Measurements from ENCODE around the gene RANBP3L. TPM values are rescaled to one million over a fixed set of nuclear protein-coding genes. Genes with fewer than 3 reads are reported as not detected.
"Not testable (repeated sequence)": the region's sequence is repeated elsewhere in the genome, so short reads cannot be mapped to it uniquely, and the experiment has no call there.

The RANBP3L gene
- polyA plus RNA-seq, 1 donor: 0.60 TPM

DNA sequence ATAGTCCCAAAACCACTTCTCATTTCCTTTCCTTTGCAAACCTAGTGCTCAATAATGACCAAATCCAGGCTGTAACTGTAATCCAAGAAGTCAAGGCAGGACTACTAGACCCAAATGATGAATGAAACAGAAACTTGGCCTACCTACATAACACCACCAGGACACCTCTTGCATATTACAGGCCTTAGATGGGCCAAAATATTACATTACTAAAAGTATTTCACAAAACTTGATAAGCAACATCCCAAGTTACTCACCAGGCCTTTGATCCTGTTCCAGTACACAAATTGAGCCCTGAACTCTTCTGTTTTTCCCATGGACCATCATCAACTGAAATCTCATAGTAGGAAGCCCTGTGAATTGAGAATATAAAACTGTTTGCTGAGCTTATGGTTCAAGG is 94.8 kb downstream of the RANBP3L start:
- Histone ChIP-seq H3K27ac (ENCODE audit: low read length) (no peak overlapping the region), H3K4me3 (ENCODE audit: low read length) (no peak overlapping the region), H3K4me1 (ENCODE audit: control insufficient read depth, insufficient read depth, low read length) (no peaks in the 10 kb centered on the region), H3K27me3 (ENCODE audit: control insufficient read depth, insufficient read depth, low read length) (no peaks in the 10 kb centered on the region), H3K36me3 (ENCODE audit: control insufficient read depth, insufficient read depth, low read length) (peaks cover 22% of the 10 kb centered on the region), H3K9me3 (ENCODE audit: control insufficient read depth, low read depth, low read length) (no peaks in the 10 kb centered on the region)
- no peak for DNase-seq

DNA sequence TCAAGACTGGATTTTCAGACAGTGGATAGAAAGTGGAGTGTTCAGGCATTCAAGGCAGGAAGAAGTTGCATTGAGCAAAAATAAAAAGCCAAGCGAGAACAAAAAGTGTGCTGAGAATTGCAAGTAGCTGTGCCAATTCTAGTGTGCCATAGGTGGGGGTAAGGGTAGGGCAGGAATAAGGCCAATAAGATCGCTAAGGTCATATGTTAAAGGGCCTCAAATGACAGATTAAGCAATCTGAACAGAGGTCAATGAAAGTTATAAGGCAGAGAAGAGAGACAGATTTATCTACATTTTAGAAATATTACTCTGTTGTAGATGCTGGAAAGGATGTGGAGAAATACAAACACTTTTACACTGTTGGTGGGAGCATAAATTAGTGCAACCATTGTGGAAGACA is 96.4 kb downstream of the RANBP3L start:
- Histone ChIP-seq H3K9me3 (ENCODE audit: control insufficient read depth, low read depth, low read length) (no peaks in the 10 kb centered on the region), H3K27me3 (ENCODE audit: control insufficient read depth, insufficient read depth, low read length) (no peaks in the 10 kb centered on the region), H3K36me3 (ENCODE audit: control insufficient read depth, insufficient read depth, low read length) (peaks cover 16% of the 10 kb centered on the region), H3K27ac (ENCODE audit: low read length) (no peak overlapping the region), H3K4me1 (ENCODE audit: control insufficient read depth, insufficient read depth, low read length) (no peaks in the 10 kb centered on the region), H3K4me3 (ENCODE audit: low read length) (no peak overlapping the region)
- DNase-seq: no peak
- 100% methylated on average over 2 of the region's 2 CpGs for WGBS (ENCODE audit: insufficient coverage, low lambda C conversion rate)

DNA sequence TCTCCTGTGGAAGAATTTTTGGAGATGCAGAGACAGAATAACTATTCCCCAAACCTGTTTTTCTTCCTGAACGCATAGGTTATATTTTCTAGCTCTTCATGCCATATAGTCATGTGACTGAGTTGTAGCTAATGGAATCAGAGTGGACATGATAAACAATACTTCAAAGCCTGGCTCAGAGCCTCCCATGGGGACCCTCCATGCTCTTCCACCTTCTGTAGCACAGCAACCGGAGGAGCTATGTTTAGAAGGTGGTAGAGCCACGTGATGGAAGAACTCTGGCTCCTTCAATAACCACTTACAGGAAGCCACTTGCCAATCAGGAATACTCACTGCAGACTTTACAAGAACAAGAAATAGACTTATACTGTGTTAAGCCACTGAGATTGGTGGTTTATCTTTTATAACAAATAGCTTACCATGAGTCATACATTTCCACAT is 99.2 kb downstream of the RANBP3L start:
- 67% methylated on average over 1 of the region's 3 CpGs for WGBS (ENCODE audit: insufficient coverage, low lambda C conversion rate)
- H3K27me3 ChIP-seq (ENCODE audit: control insufficient read depth, insufficient read depth, low read length): no peaks in the 10 kb centered on the region
- H3K27ac ChIP-seq (ENCODE audit: low read length): no peak overlapping the region
- no peaks in the 10 kb centered on the region for H3K4me1 ChIP-seq (ENCODE audit: control insufficient read depth, insufficient read depth, low read length)
- H3K9me3 ChIP-seq (ENCODE audit: control insufficient read depth, low read depth, low read length): no peaks in the 10 kb centered on the region
- peaks cover 28% of the 10 kb centered on the region for H3K36me3 ChIP-seq (ENCODE audit: control insufficient read depth, insufficient read depth, low read length)
- DNase-seq: no peak
- H3K4me3 ChIP-seq (ENCODE audit: low read length): no peak overlapping the region

DNA sequence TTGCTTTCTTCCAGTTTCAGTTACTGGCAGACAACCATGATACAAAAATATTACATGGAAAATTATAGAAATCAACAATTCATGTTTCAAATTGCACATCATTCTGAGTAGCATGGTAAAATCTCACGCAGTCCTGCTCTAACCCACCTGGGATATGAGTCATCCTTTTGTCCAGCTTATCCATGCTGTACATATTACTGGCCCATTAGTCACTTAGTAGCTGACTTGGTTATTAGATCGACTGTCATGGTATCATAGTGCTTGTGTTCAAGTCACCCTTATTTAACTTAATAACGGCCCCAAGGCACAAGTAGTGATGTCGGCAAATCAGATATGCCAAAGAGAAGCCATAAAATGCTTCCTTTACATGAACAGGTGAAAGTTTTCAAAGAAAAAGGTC is 101.2 kb downstream of the RANBP3L start:
- peaks cover 38% of the 10 kb centered on the region for H3K36me3 ChIP-seq (ENCODE audit: control insufficient read depth, insufficient read depth, low read length)
- WGBS (ENCODE audit: insufficient coverage, low lambda C conversion rate): 80% methylated on average over 1 of the region's 4 CpGs

DNA sequence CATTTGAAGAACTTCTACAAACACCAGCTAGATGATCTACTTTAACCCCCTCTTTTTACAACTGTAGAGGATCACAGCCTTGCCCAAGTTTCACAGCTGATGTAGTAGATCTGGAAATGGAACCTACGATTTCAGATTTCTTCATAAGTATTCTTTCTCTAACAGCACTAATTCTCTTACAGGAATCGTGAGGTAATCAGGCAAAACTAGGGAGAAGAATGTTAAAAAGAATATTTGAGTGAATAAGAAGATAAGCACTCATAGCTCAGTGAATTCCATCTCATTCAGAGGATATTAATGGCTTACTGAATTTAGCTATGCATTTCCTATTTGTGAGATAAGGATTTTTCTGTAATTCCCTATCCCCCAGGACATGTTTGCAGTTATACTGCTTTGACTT is 102.1 kb downstream of the RANBP3L start:
- WGBS (ENCODE audit: insufficient coverage, low lambda C conversion rate): 80% methylated on average over 1 of the region's 2 CpGs
- no peaks in the 10 kb centered on the region for H3K27me3 ChIP-seq (ENCODE audit: control insufficient read depth, insufficient read depth, low read length)
- no peak overlapping the region for H3K4me3 ChIP-seq (ENCODE audit: low read length)
- H3K4me1 ChIP-seq (ENCODE audit: control insufficient read depth, insufficient read depth, low read length): no peaks in the 10 kb centered on the region
- H3K9me3 ChIP-seq (ENCODE audit: control insufficient read depth, low read depth, low read length): no peaks in the 10 kb centered on the region
- DNase-seq: no peak
- peaks cover 45% of the 10 kb centered on the region for H3K36me3 ChIP-seq (ENCODE audit: control insufficient read depth, insufficient read depth, low read length)
- H3K27ac ChIP-seq (ENCODE audit: low read length): no peak overlapping the region

More for the DNA sequence above, 101.2 kb downstream of the RANBP3L start:
- no peak overlapping the region for H3K4me3 ChIP-seq (ENCODE audit: low read length)
- no peaks in the 10 kb centered on the region for H3K27me3 ChIP-seq (ENCODE audit: control insufficient read depth, insufficient read depth, low read length)
- no peaks in the 10 kb centered on the region for H3K9me3 ChIP-seq (ENCODE audit: control insufficient read depth, low read depth, low read length)
- no peaks in the 10 kb centered on the region for H3K4me1 ChIP-seq (ENCODE audit: control insufficient read depth, insufficient read depth, low read length)
- no peak overlapping the region for H3K27ac ChIP-seq (ENCODE audit: low read length)
- DNase-seq: no peak

DNA sequence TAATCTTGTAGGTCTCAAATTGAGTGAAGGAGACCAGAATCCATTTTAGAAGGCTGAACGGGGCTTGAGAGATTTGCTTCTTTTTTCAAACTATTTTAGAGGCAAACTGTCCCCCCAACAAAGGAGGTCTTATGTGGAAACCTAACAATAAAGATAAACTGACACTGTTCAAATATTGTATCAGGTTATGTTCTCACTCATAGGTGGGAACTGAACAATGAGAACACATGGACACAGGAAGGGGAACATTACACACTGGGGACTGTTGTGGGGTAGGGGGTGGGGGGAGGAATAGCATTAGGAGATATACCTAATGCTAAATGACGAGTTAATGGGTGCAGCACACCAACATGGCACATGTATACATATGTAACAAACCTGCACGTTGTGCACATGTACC is 102.9 kb downstream of the RANBP3L start:
- not testable (repeated sequence) for H3K27ac ChIP-seq (ENCODE audit: low read length); H3K4me3 ChIP-seq (ENCODE audit: low read length); H3K9me3 ChIP-seq (ENCODE audit: control insufficient read depth, low read depth, low read length); DNase-seq; H3K4me1 ChIP-seq (ENCODE audit: control insufficient read depth, insufficient read depth, low read length); H3K27me3 ChIP-seq (ENCODE audit: control insufficient read depth, insufficient read depth, low read length)
- peaks cover 46% of the 10 kb centered on the region for H3K36me3 ChIP-seq (ENCODE audit: control insufficient read depth, insufficient read depth, low read length)
- WGBS (ENCODE audit: insufficient coverage, low lambda C conversion rate): no CpG with 5 or more reads among the region's 3 CpGs

Other genes starting within 250 kb of the RANBP3L start
- gene UGT3A2, start 235.0 kb downstream of the RANBP3L start, polyA plus RNA-seq: 1.6 TPM
- gene LMBRD2, start 150.0 kb downstream of the RANBP3L start, polyA plus RNA-seq: 17.8 TPM
- 52.7 TPM for gene SKP2, start 149.8 kb downstream of the RANBP3L start, polyA plus RNA-seq
- gene NADK2, start 60.0 kb downstream of the RANBP3L start, polyA plus RNA-seq: 50.6 TPM